K562 (cell line): Measurements from ENCODE around the gene NDUFS3. TPM values are rescaled to one million over a fixed set of nuclear protein-coding genes. Genes with fewer than 3 reads are reported as not detected.

Experiments used
- ARNT ChIP-seq, 2 experiments: fragments of 450-650 bp; IDR thresholded peaks; 2 replicates each; pipeline ENCODE4 v1.6.1; 2016; ENCODE audit warnings: mild to moderate bottlenecking in 1 of 2
- ASH1L ChIP-seq: fragments of 450-650 bp; IDR thresholded peaks from 2 replicates; pipeline ENCODE4 v1.6.1; 2018; ENCODE audit warnings: borderline replicate concordance, mild to moderate bottlenecking, low read depth; ENCODE audit not compliant: partially characterized antibody
- BDP1 ChIP-seq: IDR thresholded peaks from 3 replicates; pipeline ENCODE4 v1.6.1; 2011; ENCODE audit not compliant: insufficient read length, insufficient read depth
- BHLHE40 ChIP-seq: IDR thresholded peaks from 2 replicates; pipeline ENCODE4 v1.6.1; 2011; ENCODE audit warnings: low read length, improper control_type of control experiment
- DNMT1 ChIP-seq: fragments of 450-650 bp; IDR thresholded peaks from 2 replicates; pipeline ENCODE4 v1.6.1; 2016; ENCODE audit warnings: antibody characterized with exemption, mild to moderate bottlenecking
- DPF2 ChIP-seq: fragments of 450-650 bp; IDR thresholded peaks from 2 replicates; pipeline ENCODE4 v1.6.1; 2016
- EGR1 ChIP-seq: fragments of 450-650 bp; conservative IDR thresholded peaks from 2 replicates; pipeline ENCODE4 v1.6.1; 2017; ENCODE audit warnings: mild to moderate bottlenecking
- ELK3 ChIP-seq: fragments of 450-650 bp; formaldehyde crosslinking; IDR thresholded peaks from 2 replicates; pipeline ENCODE4 v1.4.0; 2020; ENCODE audit warnings: mild to moderate bottlenecking
- ESRRB ChIP-seq: fragments of 250-450 bp; sonication (Bioruptor Pico); IDR thresholded peaks from 2 replicates; pipeline ENCODE4 v1.5.0; 2020; ENCODE audit warnings: mild to moderate bottlenecking, moderate library complexity, borderline replicate concordance
- HBP1 ChIP-seq: fragments of 450-650 bp; formaldehyde crosslinking; IDR thresholded peaks from 2 replicates; pipeline ENCODE4 v1.4.0; 2022; ENCODE audit warnings: missing genetic modification characterization
- HCFC1 ChIP-seq: IDR thresholded peaks from 2 replicates; pipeline ENCODE4 v1.6.1; 2012; ENCODE audit warnings: low read depth, low read length, improper control_type of control experiment
- HDAC2 ChIP-seq: fragments of 450-650 bp; IDR thresholded peaks from 2 replicates; pipeline ENCODE4 v1.6.1; 2016; ENCODE audit warnings: mild to moderate bottlenecking
- HDAC8 ChIP-seq: fragments of 450-650 bp; IDR thresholded peaks from 2 replicates; pipeline ENCODE4 v1.6.1; 2016; ENCODE audit warnings: mild to moderate bottlenecking, missing genetic modification characterization, moderate library complexity, missing compliant biosample characterization
- HMGN3 ChIP-seq: IDR thresholded peaks from 2 replicates; pipeline ENCODE4 v1.6.1; 2011; ENCODE audit warnings: borderline replicate concordance, low read depth, mild to moderate bottlenecking, mixed read lengths, low read length; ENCODE audit not compliant: insufficient read length; ENCODE audit errors: extremely low read depth
- MAX ChIP-seq: sonication (generic); formaldehyde crosslinking; IDR thresholded peaks from 2 replicates; pipeline ENCODE4 v1.9.0; 2022; ENCODE audit warnings: mild to moderate bottlenecking, missing genetic modification reagents
- RFX1 ChIP-seq: fragments of 450-650 bp; IDR thresholded peaks from 2 replicates; pipeline ENCODE4 v1.6.1; 2016; ENCODE audit warnings: mild to moderate bottlenecking, moderate library complexity
- SMAD2 ChIP-seq: fragments of 150-350 bp; IDR thresholded peaks from 2 replicates; pipeline ENCODE4 v1.6.1; 2014; ENCODE audit warnings: low read depth, mild to moderate bottlenecking, low read length
- SMAD4 ChIP-seq: fragments of 250-450 bp; sonication (Bioruptor Pico); conservative IDR thresholded peaks from 2 replicates; pipeline ENCODE4 v1.8.0; 2021; ENCODE audit warnings: inconsistent platforms, mild to moderate bottlenecking, moderate library complexity
- THRB ChIP-seq: fragments of 450-650 bp; formaldehyde crosslinking; conservative IDR thresholded peaks from 2 replicates; pipeline ENCODE4 v1.4.0; 2022; ENCODE audit warnings: mild to moderate bottlenecking, missing genetic modification characterization
- USF1 ChIP-seq: sonication (generic); formaldehyde crosslinking; IDR thresholded peaks from 2 replicates; pipeline ENCODE4 v1.9.0; 2022; ENCODE audit warnings: mild to moderate bottlenecking, missing genetic modification reagents
- XRCC4 ChIP-seq: IDR thresholded peaks from one replicate; pipeline ENCODE4 v1.6.1; 2011; ENCODE audit not compliant: insufficient read depth, insufficient read length; ENCODE audit errors: extremely low read depth
- ZNF311 ChIP-seq: fragments of 250-450 bp; sonication (Bioruptor Pico); IDR thresholded peaks from 2 replicates; pipeline ENCODE4 v1.4.0; 2020; ENCODE audit warnings: mild to moderate bottlenecking, moderate library complexity
- ZNF589 ChIP-seq: fragments of 200-800 bp; sonication (Bioruptor generic); IDR thresholded peaks from 2 replicates; pipeline ENCODE4 v1.6.1; 2016; ENCODE audit warnings: low read depth, missing genetic modification characterization, missing compliant biosample characterization
- ZNF830 ChIP-seq: fragments of 250-450 bp; sonication (Bioruptor Pico); IDR thresholded peaks from 2 replicates; pipeline ENCODE4 v1.5.0; 2021; ENCODE audit warnings: mild to moderate bottlenecking
- ZSCAN29 ChIP-seq: fragments of 450-650 bp; IDR thresholded peaks from 2 replicates; pipeline ENCODE4 v1.6.1; 2017
- polyA plus RNA-seq, 8 experiments: library from polyadenylated mRNA; depleted of rRNA in 4 of 8; stranded (reverse) in 5 of 8; unstranded in 3 of 8; fragments of >200 nt; fragmentation: Nextera tagmentation in 2 of 8; fragmentation: Illumina TruSeq in 1 of 8; extraction: Ambion mirVana in 2 of 8; extraction: Trizol in 1 of 8; gene quantifications; 2 replicates each; pipeline versions ENCODE4 v1.2.1 to v1.2.3, GENCODE V29; 2011 to 2014; ENCODE audit warnings: inconsistent platforms in 1 of 8, missing spikeins in 1 of 8
- total RNA-seq, 7 experiments: library from RNA; depleted of rRNA in 6 of 7; stranded (reverse); fragments of >200 nt in 6 of 7; fragmentation: Illumina TruSeq in 2 of 7; extraction: Trizol in 2 of 7; gene quantifications; 2 replicates each; pipeline versions ENCODE4 v1.2.1 to v1.2.3, GENCODE V29; 2011 to 2021; ENCODE audit warnings: low replicate concordance in 1 of 7

The NDUFS3 gene
- total and polyA plus RNA-seq, 9 of the 15 experiments (the other 6 are each of a cell fraction or from before 2014, with no cell fraction given): 38.7 to 341 (median 194) TPM

- TF ChIP-seq BDP1: no peak
- no peak for TF ChIP-seq ZNF830 (CRISPR knock-in tag)
- peak; percentile 64 for TF ChIP-seq MAX
- TF ChIP-seq ZSCAN29: 0 out of 2 replicates have a peak, but pooled peaks have one; percentile 7
- no peak for TF ChIP-seq XRCC4
- peak; percentile 51; the same call in 1 of the 2 replicates for TF ChIP-seq THRB (CRISPR knock-in tag)
- TF ChIP-seq SMAD2: no peak
- TF ChIP-seq HDAC8 (tag): 0 out of 2 replicates have a peak, but pooled peaks have one; percentile 48
- no peak; the same call in 1 of the 2 replicates for TF ChIP-seq HBP1 (CRISPR knock-in tag)
- 0 out of 2 replicates have a peak, but pooled peaks have one; percentile 6 for TF ChIP-seq BHLHE40
- TF ChIP-seq ELK3: no peak
- TF ChIP-seq SMAD4 (CRISPR knock-in tag): peak; percentile 57; the same call in 1 of the 2 replicates
- TF ChIP-seq HMGN3: peak; percentile 53
- peak; percentile 90 for TF ChIP-seq EGR1
- TF ChIP-seq RFX1: peak; percentile 99
- peak; percentile 5 for TF ChIP-seq USF1 (CRISPR knock-in tag)
- peak; percentile 63 for TF ChIP-seq ASH1L
- peak; percentile 100 for TF ChIP-seq DNMT1
- TF ChIP-seq ESRRB (CRISPR knock-in tag): no peak
- peak; percentile 96 to 98; a peak in 3 of 4 replicates for TF ChIP-seq ARNT (IDR thresholded peaks at IDR 0.05)
- no peak for TF ChIP-seq ZNF589 (CRISPR knock-in tag)
- peak; percentile 96 for TF ChIP-seq HDAC2
- peak; percentile 85 for TF ChIP-seq DPF2
- no peak for TF ChIP-seq ZNF311 (CRISPR knock-in tag)
- TF ChIP-seq HCFC1: peak; percentile 95
Measured at GRCh38 chr11:47578524-47579494, at the start of gene NDUFS3, which contains the start of gene KBTBD4 (continued).
